HG02870 (cell line): ENCODE data around the gene THRB.

Experiments
- ATAC-seq: cut with Tn5 transposase; IDR thresholded peaks from one replicate; pipeline ENCODE4 v1.9.1; 2021; ENCODE audit warnings: mild to moderate bottlenecking, moderate library complexity; ENCODE audit not compliant: unreplicated experiment

THRB gene

GRCh38 chr3:24492971-24493551 lies 1.6 kb downstream of the THRB start:
- ATAC-seq, result no peak

- ATAC-seq, result no peak
Observed at GRCh38 chr3:24490151-24490550, 4.5 kb downstream of the THRB start.

GRCh38 chr3:24487325-24488262 lies 7.1 kb downstream of the THRB start:
- ATAC-seq, result no peak

DNA sequence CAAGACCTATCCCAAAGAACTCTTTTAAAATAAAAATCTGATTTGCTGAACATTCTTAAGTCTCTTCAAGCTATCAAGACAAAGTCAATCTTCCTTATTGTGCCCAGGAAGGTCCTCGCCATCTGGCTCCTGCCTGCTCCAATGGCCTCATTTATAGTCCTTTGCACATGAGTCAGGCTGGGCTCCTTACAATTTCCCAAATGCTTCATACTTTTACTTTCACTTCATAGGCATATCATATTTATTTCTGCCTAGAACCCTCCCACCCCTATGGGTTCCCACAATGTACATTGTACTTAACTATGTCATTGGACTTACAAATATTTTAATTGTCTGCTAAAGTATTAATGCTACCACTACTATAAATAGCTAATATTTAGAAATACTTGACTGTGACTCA lies 9.1 kb downstream of the THRB start:
- no peak for ATAC-seq

DNA sequence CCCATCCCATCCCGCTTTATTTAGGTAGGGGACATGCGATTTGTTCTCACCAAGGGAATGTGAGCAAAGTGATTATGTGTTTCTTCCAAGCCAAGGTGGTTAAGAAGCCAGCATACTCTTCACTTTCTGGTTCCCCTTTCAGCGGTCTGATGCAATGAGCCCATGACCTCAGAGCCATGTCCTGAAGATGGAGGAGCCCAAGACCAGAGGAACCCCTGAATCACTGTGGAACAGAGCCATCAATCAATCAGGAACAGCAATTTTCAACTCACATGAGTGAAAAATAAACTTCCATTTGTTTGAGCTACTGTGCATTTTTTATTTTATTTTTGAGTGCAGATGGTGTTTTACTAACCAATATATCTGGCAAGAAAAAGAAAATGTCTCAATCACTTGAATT lies 10.8 kb downstream of the THRB start:
- no peak for ATAC-seq

DNA sequence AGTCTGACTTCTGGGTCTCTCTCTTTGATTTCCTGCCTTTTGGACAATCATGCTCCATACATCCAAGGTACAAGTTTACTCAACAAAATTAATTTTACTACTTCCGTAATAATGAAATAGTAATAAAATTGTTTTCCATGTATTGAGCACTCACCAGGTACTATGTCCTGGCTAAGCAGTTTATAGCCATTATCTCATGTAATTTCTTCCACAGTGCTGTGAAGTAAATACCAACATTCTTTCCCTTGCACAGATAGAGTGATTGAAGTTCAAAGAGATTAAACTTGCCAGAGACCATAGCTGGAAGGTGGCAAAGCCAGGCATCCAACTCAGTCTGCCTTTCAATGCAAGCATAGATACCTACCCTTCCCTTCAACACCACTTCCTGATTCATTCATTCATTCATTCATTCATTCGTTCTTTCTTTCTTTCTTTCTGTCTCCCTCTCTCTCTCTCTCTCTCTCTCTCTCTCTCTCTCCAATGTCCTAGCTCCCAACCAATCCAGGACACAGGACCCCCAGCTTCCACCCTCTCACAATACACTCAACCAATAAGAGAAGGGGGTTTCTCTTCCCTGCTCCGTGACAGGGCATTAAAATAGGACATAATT lies 12.4 kb downstream of the THRB start:
- no peak for ATAC-seq

DNA sequence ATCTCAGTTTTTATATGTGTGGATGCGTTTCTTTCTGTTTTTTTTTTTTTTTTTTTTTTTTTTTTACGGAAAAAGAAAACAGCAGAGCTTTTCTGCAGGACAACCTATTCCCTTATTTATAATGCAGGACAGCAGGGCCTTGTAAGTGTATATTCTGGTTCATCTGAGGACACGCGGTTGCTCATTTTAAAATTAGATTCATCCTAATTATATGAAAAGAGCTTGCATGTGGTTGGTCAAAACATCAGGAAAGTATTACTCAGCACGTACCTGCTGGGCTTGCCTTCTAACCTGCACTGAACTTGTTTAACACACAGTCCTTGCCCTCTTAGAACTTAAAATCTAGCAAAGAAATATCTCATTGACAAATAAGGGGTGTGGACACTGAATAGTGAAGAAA lies 13.5 kb downstream of the THRB start:
- no peak for ATAC-seq

GRCh38 chr3:24480497-24480896 lies 14.2 kb downstream of the THRB start:
- no peak for ATAC-seq

- ATAC-seq, result no peak
Observed at GRCh38 chr3:24479816-24480215, 14.8 kb downstream of the THRB start.

DNA sequence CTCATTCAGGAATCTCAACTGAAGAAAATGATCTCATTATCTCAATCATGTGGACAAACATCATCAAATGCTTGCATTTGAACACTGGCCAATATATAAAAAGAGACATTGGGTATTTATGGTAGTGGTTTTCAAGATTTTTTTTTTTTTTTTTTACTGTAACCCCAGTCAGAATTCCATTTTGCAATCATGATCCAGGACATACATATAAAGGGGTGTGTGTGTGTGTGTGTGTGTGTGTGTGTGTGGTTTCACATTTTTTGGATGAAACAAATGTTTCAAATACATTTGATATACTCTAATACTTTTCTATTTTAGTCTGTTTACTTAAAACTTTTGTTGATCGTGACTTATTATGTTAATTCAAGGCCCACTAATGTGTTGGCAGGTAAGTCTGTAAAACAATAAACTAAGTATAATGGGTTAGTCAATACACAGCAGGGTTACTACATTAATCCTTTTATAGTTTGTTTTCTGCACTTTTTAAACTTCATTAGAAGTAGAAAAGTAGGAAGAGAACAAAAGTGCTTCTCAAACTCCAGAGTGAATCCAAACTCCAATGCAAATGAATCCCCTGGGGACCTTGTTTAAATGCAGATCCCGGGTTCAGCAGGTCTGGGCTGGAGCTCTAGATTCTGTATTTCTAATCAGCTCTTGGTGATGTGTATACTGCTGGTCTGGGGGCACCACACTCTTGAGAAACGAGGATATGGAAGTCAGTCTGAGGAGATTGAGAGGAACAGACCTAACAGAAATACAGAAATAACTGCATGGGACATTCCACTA lies 17.6 kb downstream of the THRB start:
- no peak for ATAC-seq

DNA sequence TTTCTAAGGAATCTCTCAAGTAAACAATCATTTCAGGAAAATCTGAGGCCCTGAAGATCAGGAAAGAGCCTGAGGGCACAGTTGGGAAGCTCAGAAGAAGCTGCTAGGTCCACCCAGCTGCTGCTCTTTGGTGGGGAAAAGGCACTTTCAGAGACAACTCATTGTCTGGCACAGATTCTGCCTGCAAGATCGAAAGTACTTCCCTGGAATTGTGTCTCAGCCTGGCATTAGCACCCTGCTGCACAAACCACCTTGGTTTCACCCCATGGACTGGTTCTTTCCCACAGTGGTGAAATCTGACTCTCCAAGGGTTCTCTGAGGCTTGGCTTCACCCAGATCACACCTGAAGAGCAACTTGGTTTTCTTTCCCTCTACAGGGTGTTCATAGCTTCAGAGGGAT lies 18.7 kb downstream of the THRB start:
- no peak for ATAC-seq

- ATAC-seq, result no peak
Observed at GRCh38 chr3:24474862-24475261, 19.8 kb downstream of the THRB start.

DNA sequence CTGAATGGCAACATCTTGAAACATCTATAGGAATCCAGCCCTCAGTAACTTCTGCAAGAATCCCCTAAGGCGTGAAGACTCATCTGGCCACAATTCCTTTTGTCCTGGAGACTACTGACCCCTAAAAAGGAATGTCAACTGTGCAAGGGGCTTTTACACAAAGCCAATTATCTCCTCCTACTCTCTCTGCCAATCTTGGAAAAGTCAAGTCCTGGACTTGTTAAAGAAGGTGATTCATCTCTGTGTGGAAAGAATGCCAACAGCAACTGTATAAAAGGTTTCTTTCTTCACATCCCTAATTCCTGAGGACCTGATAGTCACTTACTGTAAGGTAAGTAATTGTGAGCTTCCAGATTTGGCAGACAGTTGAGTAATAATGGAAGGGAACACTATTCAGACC lies 22.3 kb downstream of the THRB start:
- no peak for ATAC-seq

DNA sequence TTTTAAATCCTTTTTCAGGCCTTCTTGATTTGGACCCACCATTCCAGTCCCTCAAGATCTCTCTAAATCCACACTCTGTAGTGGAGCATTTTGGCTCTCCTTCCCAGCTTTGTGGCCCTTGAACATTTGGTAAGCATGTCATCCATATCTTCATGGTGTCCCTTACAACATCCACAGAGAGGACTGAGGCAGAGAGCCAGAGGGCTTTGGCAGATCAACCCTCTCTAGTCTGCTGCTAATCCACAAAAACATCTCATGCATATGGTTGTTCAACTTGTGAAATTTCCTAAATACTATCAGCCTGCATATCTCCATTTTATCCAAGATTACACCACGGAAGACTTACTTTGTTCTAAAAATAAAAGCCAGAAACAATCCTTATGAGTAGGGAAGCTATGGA lies 23.2 kb downstream of the THRB start:
- ATAC-seq, result no peak

DNA sequence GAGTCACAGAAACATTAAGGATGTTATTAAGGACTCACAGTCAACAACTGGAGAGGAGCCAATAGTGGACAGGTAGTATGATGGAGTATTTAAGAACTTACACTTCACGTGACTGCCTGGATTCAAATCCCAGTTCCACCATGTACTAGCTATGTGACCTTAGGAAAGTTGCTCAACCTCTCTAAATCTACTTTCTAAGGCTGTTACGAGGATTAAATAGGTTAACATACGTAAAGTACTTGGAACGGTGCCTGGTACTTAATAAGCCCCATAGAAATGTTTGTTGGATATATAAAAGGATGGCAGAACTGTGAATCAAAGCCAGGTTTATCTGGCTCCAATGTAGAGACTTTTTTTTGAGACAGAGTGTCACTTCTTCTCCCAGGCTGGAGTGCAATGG lies 24.4 kb downstream of the THRB start:
- ATAC-seq, result no peak

DNA sequence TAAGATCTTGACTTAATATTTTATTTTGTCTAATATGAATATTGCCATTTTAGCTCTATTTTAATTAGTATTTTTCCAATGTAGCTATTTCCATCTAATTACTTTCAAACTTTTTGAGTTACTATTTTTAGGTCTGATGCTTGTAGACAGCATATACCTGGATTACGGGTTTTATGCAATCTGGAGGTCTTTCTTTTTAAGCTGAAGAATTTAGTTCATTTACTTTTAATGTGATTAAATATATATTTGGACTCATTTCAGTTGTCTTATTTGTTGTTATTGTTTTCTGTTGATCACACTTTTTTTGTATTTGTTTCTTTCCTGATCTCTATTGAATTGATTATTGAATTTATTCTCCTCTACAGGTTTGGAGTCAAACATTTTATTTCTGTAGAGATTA lies 30.3 kb downstream of the THRB start:
- ATAC-seq, result no peak

- no peak for ATAC-seq
Observed at GRCh38 chr3:24462737-24463136, 31.9 kb downstream of the THRB start.

DNA sequence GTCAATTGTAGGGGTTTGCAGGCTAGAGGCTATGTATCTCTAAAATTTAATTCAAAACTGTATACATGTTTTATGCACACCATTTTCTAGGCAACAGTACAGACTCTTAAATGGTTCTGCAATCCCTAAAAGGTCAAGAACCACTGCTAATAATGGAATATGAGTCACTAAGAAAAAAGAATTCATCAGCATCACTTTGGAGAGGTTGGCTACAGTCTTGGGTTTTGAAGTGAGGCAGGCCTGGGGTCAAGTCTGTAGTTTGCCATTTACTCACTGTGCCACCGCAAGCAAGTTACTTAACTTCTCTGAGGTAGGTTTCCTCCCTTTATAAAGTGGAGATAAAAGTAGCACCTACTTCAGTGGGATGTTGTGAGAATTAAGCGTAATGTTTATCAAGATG lies 33.7 kb downstream of the THRB start:
- no peak for ATAC-seq

- ATAC-seq, result no peak
Observed at GRCh38 chr3:24457719-24458118, 36.9 kb downstream of the THRB start.

GRCh38 chr3:24454856-24455255 lies 39.8 kb downstream of the THRB start:
- ATAC-seq, result no peak

DNA sequence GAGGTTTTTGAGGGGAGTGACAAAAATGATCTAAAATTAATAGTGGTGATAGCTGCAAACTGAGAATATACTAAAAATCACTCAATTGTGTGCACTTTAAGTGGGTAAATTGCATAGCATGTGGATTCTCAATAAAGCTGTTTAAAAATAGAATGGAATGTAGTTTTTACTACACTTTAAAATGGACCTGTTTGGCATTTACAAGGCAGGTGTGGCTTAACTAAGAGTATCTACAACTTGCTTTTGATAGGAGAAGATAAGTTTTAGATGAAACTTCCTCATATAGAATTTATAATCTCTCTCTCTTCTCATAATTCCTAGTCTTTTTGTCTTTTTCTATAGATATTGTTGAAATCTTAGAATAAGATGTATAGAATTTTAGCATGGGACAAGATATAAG lies 40.3 kb downstream of the THRB start:
- ATAC-seq, result no peak
